ENCODE results near the gene TSPAN31.

TSPAN31 gene, protein sequence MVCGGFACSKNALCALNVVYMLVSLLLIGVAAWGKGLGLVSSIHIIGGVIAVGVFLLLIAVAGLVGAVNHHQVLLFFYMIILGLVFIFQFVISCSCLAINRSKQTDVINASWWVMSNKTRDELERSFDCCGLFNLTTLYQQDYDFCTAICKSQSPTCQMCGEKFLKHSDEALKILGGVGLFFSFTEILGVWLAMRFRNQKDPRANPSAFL

DNA sequence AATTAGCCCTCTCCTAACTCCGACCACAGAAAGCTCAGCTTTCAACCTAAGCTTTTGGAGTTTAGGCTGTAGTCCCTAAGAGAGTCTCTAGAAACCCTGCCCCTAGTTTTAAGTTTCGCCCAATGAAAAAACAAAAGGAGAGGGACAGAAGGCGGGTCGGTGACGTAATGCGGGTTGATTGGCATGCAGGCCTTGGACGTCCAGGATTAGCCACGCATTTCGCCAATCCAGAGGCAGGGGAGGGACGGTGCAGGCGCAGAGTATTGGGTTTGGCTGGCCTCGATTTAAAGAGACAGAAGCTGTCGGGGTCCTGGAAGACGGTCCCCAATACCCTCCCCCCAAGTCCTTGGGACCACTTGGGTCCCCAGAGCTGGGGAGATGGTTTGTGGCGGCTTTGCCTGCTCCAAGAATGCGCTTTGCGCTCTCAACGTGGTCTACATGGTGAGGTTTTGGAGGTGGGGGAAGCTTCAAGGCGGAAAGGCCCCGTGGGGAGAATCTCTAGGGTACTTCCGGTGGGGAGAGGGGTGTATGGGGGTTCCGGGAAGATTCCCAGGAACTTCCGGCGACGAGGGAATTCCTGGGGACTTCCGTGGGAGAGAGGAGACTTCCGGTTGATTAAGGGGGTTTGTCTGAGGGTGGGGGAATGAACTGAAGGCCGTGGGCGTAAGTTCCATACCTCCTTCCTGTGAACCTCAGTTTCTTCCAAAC is at the start of gene TSPAN31:
Gene TSPAN31, plus strand, starts transcription at position 263 of the 708 bp plus-strand sequence. Its CDS starts 116 bp downstream, at position 379.
- no peak for TF ChIP-seq GATA3 (IDR thresholded peaks at IDR 0.05; ENCODE audit: low read depth, low read length)

DNA sequence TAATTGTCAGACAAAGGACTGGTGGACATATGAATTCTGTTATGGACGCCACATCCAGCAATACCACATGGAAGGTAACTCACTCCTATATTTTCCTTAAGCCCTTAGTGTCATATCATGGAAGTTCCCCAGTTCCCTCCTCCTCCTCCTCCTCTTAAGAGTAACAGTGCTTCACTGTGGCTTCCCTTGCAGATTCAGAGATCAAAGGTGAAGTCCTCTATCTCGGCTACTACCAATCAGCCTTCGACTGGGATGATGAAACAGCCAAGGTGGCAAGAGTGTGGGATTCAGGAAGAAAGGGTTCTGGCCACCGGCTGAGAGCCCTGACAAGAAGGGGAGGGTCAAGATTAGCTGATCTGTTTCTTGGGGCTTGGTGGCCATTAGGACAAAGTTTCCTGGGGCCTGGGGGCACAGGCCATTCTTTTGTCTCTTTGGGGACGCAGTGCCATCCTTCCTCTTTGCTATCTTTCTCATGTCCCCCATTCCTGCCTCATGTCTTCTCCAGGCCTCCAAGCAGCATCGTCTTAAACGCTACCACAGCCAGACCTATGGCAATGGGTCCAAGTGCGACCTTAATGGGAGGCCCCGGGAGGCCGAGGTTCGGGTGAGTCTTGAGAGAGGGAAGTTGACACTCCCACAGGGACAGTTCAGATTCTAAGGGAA is 48.9 kb upstream of the TSPAN31 start:
- no peak for TF ChIP-seq GATA2 (IDR thresholded peaks at IDR 0.05; ENCODE audit: low read depth, low read length)
- no peak for TF ChIP-seq GATA3 (IDR thresholded peaks at IDR 0.05; ENCODE audit: low read depth, low read length)

DNA sequence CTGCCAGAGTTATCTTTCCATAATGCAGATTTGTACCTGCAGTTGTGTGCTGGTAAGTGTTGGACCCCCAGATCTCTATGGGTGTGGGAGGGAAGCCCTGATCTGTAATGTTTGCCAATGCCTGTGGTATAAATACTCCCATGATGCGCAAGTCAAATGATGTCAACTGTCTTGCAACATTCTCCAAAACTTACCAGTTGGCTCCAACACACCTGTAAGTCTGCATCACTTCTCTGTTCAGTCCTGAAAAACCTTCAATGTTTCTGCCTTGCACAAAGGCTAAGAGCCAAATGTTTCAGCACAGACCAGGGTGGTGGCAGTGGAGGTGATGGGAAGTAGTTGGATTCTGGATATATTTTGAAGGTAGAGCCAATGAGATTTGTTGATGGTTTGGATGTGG is 47.8 kb upstream of the TSPAN31 start:
- TF ChIP-seq GATA2 (IDR thresholded peaks at IDR 0.05; ENCODE audit: low read depth, low read length) (no peak), GATA3 (IDR thresholded peaks at IDR 0.05; ENCODE audit: low read depth, low read length) (no peak)

DNA sequence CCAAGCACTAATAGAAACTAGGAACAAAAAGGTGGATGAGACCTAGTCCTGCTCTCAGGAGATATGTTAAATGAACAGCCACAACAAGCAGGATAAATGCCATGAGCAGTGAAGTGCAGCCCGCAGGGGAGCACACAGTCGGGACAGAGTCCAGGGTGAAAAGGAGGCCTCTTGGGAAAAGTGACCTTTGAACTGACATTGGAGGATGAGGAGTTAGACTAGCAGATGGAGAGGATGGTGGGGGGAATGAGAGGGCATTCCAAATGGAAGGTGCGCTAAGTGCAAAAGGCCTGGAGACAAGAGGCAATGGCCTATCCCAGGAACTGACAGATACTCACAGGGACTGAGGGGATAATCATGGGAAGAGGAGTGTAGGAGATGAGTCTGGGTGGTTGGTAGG is 46.4 kb upstream of the TSPAN31 start:
- TF ChIP-seq GATA3 (IDR thresholded peaks at IDR 0.05; ENCODE audit: low read depth, low read length) (no peak), GATA2 (IDR thresholded peaks at IDR 0.05; ENCODE audit: low read depth, low read length) (no peak)

DNA sequence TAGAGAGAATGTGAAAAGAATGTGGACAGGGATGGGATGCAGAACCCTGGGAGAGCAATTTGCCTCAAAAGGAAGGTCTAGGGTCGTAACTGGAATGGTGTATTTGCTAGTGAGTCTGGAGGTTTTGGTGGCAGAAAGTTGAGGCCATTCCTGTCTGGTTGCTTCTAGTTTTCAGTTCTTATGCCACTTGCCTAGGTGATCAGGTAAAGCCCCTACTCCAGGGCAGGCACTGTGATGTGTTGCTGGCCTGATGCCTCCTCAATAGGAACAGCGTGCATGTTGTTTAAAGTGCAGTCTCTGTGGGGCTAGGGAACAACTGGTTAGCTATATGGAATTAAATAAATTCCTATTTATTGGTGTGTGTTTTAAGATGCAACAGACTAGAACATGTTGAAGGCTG is 44.5 kb upstream of the TSPAN31 start:
- TF ChIP-seq GATA3 (IDR thresholded peaks at IDR 0.05; ENCODE audit: low read depth, low read length) (no peak), GATA2 (IDR thresholded peaks at IDR 0.05; ENCODE audit: low read depth, low read length) (no peak)

DNA sequence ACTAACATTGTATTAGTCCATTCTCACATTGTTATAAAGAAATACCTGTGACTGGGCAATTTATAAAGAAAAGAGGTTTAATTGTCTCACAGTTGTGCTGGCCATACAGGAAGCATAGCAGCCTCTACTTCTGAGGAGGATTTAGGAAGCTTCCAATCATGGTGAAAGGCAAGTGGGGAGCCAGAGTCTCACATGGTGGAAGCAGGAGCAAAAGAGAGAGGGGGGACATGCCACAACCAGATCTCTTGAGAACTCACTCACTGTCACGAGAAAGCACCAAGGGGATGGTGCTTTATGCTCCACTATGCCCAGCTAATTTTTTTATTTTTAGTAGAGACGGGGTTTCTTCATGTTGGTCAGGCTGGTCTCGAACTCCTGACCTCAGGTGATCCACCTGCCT is 37.6 kb upstream of the TSPAN31 start:
- TF ChIP-seq GATA2 (IDR thresholded peaks at IDR 0.05; ENCODE audit: low read depth, low read length) (no peak), GATA3 (IDR thresholded peaks at IDR 0.05; ENCODE audit: low read depth, low read length) (no peak)

DNA sequence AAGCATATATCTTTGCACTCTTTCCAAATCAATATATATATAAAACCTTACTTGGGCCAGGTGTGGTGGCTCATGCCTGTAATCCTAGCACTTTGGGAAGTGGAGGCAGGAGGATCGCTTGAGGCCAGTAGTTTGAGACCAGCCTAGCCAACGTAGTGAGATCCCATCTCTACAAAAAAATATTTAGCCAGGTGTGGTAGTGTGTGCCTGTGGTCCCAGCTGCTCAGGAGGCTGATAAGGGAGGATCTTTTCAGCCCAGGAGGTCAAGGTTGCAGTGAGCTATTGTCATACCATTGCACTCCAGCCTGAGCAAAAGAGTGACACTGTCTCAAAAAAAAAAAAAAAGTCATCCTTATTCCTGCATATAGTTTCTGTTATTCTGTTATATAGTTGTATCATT is 36.5 kb upstream of the TSPAN31 start:
- TF ChIP-seq GATA2 (IDR thresholded peaks at IDR 0.05; ENCODE audit: low read depth, low read length) (no peak), GATA3 (IDR thresholded peaks at IDR 0.05; ENCODE audit: low read depth, low read length) (no peak)

DNA sequence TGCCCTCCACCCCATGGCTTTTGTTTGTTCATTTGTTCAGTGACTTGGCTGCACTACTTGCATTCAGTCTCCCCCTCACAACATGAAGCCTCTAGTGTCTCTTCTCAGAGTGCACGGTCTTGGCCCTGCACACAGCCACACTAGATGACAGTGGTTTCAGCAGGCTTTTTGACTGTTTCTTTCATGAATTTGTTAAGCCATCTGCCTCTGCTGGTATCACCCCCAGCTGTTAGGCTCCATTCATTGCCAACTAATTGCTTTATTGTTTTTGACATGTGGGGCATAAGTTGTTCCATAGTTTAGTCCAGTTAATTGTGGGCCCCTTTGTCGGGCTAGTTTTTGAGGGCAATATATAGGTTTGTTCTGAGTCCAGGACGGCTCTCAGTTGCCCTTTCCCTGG is 32.1 kb upstream of the TSPAN31 start:
- TF ChIP-seq GATA2 (IDR thresholded peaks at IDR 0.05; ENCODE audit: low read depth, low read length) (no peak), GATA3 (IDR thresholded peaks at IDR 0.05; ENCODE audit: low read depth, low read length) (no peak)

DNA sequence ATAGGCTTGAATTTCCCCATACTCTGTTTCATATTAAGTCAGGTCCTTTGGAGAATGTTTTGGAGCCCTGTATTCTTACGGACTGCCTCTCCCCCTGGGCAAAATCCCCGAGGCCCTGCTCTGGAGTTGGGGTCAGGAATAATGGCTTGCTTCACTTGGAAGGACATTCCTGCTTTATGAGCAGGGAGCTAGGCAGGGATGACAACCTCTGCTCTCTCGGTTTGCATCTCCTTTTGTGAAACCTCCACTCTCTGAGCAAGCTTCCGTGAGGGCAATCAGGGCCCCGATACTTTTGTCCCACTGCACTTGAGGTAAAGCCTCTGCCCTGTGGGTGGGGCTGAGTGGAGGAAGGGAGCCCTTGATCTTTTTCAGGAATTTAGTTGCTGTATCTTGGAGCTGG is 31.6 kb upstream of the TSPAN31 start:
- TF ChIP-seq GATA3 (IDR thresholded peaks at IDR 0.05; ENCODE audit: low read depth, low read length) (no peak), GATA2 (IDR thresholded peaks at IDR 0.05; ENCODE audit: low read depth, low read length) (no peak)

DNA sequence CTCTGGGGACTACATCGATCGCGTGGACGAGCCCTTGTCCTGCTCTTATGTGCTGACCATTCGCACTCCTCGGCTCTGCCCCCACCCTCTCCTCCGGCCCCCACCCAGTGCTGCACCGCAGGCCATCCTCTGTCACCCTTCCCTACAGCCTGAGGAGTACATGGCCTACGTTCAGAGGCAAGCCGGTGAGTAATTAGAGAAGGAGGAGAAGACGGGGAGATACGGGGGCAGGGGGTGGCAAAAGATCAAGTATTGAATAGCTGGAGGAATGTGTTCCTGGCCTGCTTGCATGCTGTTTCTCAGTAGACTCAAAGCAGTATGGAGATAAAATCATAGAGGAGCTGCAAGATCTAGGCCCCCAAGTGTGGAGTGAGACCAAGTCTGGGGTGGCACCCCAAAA is 29.1 kb upstream of the TSPAN31 start:
- TF ChIP-seq GATA2 (IDR thresholded peaks at IDR 0.05; ENCODE audit: low read depth, low read length): no peak
- TF ChIP-seq GATA3 (IDR thresholded peaks at IDR 0.05; ENCODE audit: low read depth, low read length): no peak

DNA sequence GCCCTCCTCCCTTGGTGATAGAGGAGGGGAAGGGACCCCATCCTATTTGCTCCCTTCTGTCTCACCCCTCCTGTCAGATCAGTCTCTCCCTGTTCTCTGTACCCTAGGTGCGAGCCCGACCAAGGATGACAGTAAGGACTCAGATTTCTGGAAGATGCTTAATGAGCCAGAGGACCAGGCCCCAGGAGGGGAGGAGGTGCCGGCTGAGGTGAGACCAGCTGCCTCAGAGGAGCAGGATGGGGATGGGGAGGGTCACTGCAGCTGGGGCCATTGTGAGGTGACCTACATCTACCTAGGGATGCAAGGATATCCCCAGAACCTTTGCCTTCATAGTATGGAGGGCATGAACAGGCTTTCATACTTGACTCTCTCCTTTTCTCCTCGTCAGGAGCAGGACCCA is 28.5 kb upstream of the TSPAN31 start:
- TF ChIP-seq GATA2 (IDR thresholded peaks at IDR 0.05; ENCODE audit: low read depth, low read length): no peak
- no peak for TF ChIP-seq GATA3 (IDR thresholded peaks at IDR 0.05; ENCODE audit: low read depth, low read length)

DNA sequence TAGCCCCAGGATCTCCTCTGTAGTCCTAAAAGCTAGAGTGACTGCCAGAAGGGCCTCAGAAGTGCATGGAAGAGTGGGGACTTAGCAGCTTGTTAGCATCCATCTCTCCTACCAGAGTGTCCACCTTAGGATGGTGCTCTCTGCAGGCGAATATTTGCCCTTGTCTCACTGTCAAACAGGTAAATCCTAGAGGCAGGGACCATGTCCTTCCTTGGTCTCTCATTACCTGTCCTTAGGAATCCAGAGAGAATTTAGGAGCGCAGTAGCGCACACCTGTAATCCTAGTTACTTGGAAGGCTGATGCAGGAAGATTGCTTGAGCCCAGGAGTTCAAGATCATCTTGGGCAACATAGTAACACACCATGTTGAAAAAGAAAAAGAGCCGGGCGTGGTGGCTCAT is 27.7 kb upstream of the TSPAN31 start:
- no peak for TF ChIP-seq GATA2 (IDR thresholded peaks at IDR 0.05; ENCODE audit: low read depth, low read length)
- TF ChIP-seq GATA3 (IDR thresholded peaks at IDR 0.05; ENCODE audit: low read depth, low read length): no peak

DNA sequence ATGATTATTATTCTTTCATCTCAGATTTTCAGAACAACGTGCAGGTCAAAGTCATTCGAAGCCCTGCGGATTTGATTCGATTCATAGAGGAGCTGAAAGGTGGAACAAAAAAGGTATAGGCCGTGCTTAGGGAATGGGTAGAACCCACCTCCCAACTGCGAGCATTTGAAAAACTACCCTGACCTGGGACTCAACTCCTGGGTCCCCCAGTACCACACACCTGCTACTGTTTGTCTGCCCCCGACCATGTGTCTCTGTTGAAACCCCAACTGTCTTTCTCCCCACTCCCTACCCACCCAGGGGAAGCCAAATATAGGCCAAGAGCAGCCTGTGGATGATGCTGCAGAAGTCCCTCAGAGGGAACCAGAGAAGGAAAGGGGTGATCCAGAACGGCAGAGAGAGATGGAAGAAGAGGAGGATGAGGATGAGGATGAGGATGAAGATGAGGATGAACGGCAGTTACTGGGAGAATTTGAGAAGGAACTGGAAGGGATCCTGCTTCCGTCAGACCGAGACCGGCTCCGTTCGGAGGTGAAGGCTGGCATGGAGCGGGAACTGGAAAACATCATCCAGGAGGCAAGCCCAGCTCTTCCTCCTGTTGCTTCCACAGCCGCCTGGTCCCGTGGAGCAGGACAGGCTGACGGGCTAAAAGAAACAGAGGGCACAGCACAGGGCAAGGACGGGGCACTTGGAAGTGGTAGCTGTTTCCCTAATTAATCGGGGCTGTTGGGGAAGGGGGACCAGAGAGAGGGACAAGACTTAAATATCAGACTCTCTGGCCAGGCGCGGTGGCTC is 26.8 kb upstream of the TSPAN31 start:
- TF ChIP-seq GATA2 (IDR thresholded peaks at IDR 0.05; ENCODE audit: low read depth, low read length) (no peak), GATA3 (IDR thresholded peaks at IDR 0.05; ENCODE audit: low read depth, low read length) (no peak)
